NB4 (cell line): Measurements from ENCODE around the gene NUP62.

Experiments
- POLR2A ChIP-seq: IDR thresholded peaks from 2 replicates; pipeline ENCODE4 v1.6.1; 2011; ENCODE audit warnings: mild to moderate bottlenecking; ENCODE audit not compliant: insufficient read length; ENCODE audit errors: extremely low read depth
- TF ChIP-seq, protein P1 (sequence below): IDR thresholded peaks from one replicate; pipeline ENCODE4 v1.5.1; 2012; ENCODE audit warnings: low read depth, low read length

DNA sequence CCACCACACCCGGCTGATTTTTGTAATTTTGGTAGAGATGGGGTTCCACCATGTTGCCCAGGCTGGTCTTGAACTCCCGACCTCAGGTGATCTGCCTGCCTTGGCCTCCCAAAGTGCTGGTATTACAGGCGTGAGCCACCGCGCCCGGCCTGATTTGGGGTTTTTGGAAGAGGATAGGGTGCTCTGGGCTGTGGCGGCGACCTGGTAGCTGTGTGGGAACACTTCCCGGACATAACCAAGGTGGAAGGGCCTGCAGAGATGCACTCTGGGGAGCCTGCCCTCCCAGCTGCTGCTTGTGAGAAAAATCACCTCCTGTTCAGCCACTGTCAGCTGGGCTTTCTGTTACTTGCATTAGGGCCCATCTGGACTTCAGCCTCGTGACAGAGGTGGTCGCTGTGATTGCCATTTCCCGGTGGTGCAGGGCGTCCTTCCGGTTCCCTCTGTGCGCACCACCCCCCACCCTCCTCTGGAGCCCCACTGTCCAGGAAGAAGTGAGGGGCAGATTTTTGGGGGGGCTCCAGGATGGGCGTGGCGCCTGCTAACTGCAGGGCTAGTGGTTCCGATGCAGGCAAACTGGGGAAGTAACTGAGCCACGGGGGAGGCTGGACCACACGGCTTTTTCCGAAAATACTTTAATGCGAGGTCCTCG lies 40.1 kb downstream of the NUP62 start:
- TF ChIP-seq, protein P1, sequence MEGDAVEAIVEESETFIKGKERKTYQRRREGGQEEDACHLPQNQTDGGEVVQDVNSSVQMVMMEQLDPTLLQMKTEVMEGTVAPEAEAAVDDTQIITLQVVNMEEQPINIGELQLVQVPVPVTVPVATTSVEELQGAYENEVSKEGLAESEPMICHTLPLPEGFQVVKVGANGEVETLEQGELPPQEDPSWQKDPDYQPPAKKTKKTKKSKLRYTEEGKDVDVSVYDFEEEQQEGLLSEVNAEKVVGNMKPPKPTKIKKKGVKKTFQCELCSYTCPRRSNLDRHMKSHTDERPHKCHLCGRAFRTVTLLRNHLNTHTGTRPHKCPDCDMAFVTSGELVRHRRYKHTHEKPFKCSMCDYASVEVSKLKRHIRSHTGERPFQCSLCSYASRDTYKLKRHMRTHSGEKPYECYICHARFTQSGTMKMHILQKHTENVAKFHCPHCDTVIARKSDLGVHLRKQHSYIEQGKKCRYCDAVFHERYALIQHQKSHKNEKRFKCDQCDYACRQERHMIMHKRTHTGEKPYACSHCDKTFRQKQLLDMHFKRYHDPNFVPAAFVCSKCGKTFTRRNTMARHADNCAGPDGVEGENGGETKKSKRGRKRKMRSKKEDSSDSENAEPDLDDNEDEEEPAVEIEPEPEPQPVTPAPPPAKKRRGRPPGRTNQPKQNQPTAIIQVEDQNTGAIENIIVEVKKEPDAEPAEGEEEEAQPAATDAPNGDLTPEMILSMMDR = no peak
- no peak for TF ChIP-seq POLR2A
